Stimulated activated CD8-positive, alpha-beta memory T cell treated with anti-CD3 and anti-CD28 coated beads, Interleukin-4, amount 100 ng/mL, for 48 hours (primary cell): Measurements from ENCODE around the gene RGS1.

Experiments used
- DNase-seq: peaks from one replicate; pipeline ENCODE4 v3.0.0-alpha.2; 2020

The RGS1 gene

DNA sequence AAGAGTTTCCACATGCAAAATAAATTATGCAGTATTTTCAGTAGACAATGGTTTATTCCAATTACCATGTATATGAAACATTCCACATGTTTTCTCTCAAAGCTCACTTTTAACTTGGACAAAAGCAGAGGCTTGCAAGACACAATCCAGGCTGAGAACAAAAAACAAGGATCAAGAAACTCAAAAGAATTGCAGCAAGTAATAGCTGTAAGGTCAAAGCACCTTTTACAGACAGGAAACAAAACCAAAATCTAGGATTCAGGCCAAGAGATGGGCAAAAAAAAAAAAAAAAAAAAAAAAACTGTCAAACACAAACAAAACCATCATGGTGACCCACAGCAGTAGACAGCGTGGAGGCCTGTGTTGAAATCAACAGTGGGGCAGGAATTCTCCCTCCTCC is 9.3 kb downstream of the RGS1 start:
- no peak for DNase-seq

GRCh38 chr1:192587386-192588266 is 12.1 kb downstream of the RGS1 start:
- DNase-seq = no peak

- DNase-seq = no peak
Measured at GRCh38 chr1:192588546-192588945, 13.0 kb downstream of the RGS1 start.

DNA sequence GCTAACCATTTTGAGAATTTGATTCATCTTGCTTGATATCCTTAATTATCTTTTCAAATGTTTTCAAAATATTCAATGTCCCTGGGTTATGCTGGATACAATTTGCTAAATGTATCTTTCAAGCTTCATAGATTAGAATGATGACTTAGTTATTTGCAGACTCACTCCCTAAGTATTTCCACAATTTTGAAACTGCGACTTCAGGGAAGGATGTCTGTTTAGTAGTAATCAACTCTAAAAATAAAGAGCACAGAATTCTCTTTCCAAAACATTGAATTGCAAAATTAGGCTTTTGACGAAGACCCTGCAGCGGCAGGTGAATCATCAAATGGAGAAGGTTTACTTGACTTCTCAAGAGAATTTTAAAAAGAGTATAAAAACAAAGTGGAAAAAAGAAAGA is 14.2 kb downstream of the RGS1 start:
- DNase-seq = no peak

DNA sequence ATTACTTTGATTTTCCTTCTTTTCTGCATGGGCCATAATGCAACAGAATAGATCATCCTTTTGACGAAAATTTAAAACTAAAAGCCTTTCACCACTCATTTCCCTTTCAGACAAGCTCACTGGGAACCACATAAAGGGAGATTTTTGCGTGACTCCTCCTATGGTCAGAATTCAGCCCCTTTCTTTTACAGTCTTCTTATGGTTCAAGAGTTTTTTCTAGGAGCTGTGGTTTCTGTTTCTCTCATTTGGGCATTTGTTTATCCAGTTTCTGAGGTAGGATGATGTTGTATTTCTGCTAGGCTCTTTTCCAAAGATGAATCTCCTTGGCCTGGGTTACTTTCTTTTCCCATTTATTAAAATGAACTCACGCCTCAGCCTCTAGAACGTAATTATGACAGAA is 16.9 kb downstream of the RGS1 start:
- DNase-seq = no peak

GRCh38 chr1:192592981-192593708 is 17.6 kb downstream of the RGS1 start:
- no peak for DNase-seq

DNA sequence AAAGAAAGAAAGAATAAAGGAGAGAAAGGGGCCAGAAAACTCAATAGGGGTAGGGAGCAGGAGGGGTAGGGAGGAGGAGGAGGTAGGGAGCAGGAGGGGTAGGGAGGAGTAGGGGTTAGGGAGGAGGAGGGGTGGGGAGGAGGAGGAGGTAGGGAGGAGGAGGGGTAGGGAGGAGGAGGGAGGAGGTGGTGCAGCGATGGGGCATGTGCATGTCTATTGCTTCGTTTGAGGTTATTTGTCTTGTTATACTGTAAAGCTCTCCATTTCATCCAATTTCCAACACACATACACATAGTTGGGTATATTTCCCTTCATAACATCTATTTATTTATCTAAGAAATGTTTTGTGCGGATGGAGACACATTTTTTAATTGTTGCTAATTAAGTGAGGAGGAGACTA is 19.7 kb downstream of the RGS1 start:
- DNase-seq = no peak

GRCh38 chr1:192598589-192598988 is 23.0 kb downstream of the RGS1 start:
- no peak for DNase-seq

GRCh38 chr1:192600275-192600674 is 24.7 kb downstream of the RGS1 start:
- DNase-seq = no peak

- no peak for DNase-seq
Measured at GRCh38 chr1:192601143-192601542, 25.6 kb downstream of the RGS1 start.

DNA sequence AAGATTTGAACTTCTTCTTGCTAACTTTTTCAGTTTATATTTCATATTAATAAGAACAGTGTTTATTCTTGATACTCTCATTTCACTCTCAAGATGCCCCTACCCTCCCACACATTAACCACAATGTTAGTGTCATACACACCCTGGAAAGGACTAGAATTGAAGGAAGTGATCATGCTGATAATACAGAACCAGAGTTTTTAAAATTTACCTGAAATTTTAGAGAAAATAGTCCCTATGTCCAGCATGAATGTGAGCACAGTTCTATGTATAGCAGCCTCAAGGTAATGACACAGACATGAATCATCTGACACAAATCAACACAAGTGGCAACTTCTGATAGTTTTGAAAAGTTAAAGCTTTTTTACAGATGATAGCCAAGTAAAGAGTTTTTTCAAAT is 26.0 kb downstream of the RGS1 start:
- DNase-seq = no peak

DNA sequence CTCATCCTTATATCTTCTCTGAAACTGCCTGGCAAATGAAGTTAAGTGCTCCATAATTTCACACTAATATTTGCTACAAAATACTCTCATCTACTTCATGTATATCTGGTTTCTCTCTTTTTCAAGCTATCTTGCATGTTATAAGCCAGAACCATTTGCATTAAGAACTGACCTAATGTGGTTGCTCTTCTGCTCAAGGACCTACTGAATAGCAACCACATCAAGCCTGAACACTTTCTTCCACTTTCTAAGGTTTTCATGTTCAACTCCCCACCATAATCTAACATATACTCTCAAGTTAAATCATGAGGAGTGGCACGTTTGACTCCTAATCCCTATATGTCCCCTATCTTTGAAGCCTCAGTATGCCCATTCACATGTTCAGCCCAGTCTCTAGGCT is 27.2 kb downstream of the RGS1 start:
- no peak for DNase-seq

GRCh38 chr1:192603218-192603787 is 27.7 kb downstream of the RGS1 start:
- DNase-seq = no peak

- no peak for DNase-seq
Measured at GRCh38 chr1:192604979-192605620, 29.5 kb downstream of the RGS1 start.

DNA sequence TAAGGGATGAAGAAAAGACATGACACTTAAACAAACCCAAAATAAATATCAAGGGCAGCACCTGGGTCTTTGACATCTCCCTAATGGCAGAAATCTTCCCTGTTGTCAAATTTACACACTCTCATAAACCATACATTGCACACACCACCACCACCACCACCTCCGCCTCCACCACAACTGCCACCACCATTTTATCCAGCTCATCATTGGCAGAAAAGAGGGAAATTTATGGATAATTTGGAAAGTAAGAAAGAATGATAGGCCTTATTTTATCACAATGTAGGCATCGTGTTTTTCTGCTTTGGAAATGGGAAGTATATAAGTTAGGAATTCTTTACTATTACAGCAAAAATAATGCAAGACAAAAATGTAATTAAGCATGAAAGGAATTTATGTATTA is 33.1 kb downstream of the RGS1 start:
- DNase-seq = no peak

- DNase-seq = peak; percentile 51
Measured at GRCh38 chr1:192609110-192610079, 33.8 kb downstream of the RGS1 start.

DNA sequence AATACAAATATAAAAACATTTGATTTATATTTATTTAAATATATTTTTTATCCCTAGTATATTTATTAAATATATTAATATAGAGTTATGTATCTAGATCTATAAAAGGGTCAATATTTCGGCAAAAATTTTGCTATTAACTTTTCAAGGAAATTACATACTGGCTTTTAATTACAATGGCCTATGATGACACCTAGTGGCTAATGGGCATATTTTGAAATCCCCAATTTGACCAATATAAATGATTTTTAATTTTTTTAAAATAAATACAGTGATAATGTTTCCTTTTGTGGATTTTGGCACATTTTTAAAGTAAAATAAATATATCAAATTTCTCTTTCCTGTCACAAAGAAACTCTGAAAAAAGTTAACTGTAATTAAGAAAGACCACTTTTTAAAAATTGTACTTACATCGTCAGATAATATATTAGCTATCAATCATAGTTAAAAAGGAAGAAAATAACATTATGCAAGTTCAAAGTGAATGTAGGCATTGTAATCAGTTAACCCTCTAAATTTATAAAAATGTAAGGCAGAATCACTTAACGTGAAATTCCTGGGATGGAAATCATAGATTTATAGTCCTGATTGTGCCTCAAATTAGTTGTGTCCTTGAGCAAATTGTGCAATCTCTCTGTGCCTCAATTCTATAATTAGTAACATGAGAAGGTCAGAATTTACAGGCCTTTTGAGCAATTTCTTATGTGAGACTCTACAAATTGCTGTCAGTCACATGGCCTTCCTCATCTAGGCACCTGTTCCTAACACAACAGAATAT is 34.7 kb downstream of the RGS1 start:
- no peak for DNase-seq

GRCh38 chr1:192615055-192615454 is 39.5 kb downstream of the RGS1 start:
- DNase-seq = no peak

- DNase-seq = no peak
Measured at GRCh38 chr1:192620071-192620635, 44.6 kb downstream of the RGS1 start.

GRCh38 chr1:192626366-192627179 is 51.0 kb downstream of the RGS1 start:
- DNase-seq = no peak
